CD14-positive monocyte (primary cell): Measurements from ENCODE around the gene ZNF436. TPM values are rescaled to one million over a fixed set of nuclear protein-coding genes. Genes with fewer than 3 reads are reported as not detected.

ENCODE experiments used
- DNase-seq, 3 donors: peaks; one replicate each; pipeline ENCODE4 v3.0.0-alpha.2; 2011 to 2022
- H2AFZ ChIP-seq: 2 replicates; pipeline ENCODE4 v1.6.0; 2012; ENCODE audit warnings: mild to moderate bottlenecking, low read depth, low read length, inconsistent platforms; ENCODE audit not compliant: insufficient read depth, poor library complexity, severe bottlenecking
- H3K27ac ChIP-seq, 2 donors: 1 replicate in 1 of 2; 2 replicates in 1 of 2; pipeline ENCODE4 v1.5.1; 2012 to 2013; ENCODE audit warnings: low read length in 2 of 2, control low read depth in 1 of 2, inconsistent platforms in 1 of 2, low read depth in 1 of 2, mild to moderate bottlenecking in 1 of 2
- H3K27me3 ChIP-seq, 2 donors: one replicate each; pipeline versions ENCODE4 v1.6.0 to v1.6.1; 2011 to 2013; ENCODE audit warnings: low read length in 2 of 2; ENCODE audit not compliant: control insufficient read depth in 2 of 2, insufficient read depth in 2 of 2
- H3K36me3 ChIP-seq, 2 donors: replicated peaks in 1 of 2; 1 replicate in 1 of 2; 2 replicates in 1 of 2; pipeline versions ENCODE4 v1.5.1 to v1.6.1; 2012 to 2013; ENCODE audit warnings: low read length in 2 of 2, control low read depth in 1 of 2, inconsistent platforms in 1 of 2, mild to moderate bottlenecking in 1 of 2; ENCODE audit not compliant: insufficient read depth in 2 of 2, control insufficient read depth in 1 of 2
- H3K4me1 ChIP-seq, 2 donors: 1 replicate in 1 of 2; 2 replicates in 1 of 2; pipeline versions ENCODE4 v1.5.1 to v1.6.1; 2012 to 2013; ENCODE audit warnings: low read length in 2 of 2, control low read depth in 1 of 2, inconsistent platforms in 1 of 2, mild to moderate bottlenecking in 1 of 2, moderate library complexity in 1 of 2; ENCODE audit not compliant: insufficient read depth in 2 of 2, control insufficient read depth in 1 of 2
- H3K4me2 ChIP-seq: replicated peaks from 2 replicates; pipeline ENCODE3; 2012; ENCODE audit warnings: low read length, moderate library complexity, mild to moderate bottlenecking; ENCODE audit not compliant: poor library complexity, severe bottlenecking; ENCODE audit errors: extremely low read depth
- H3K4me3 ChIP-seq, 3 experiments: fragments of 200-600 bp in 1 of 3; sonication (generic) in 1 of 3; replicated peaks in 1 of 3; 1 replicate in 2 of 3; 2 replicates in 1 of 3; pipeline ENCODE4 v1.5.1; 2011 to 2013; ENCODE audit warnings: low read length in 3 of 3, mild to moderate bottlenecking in 3 of 3, control low read depth in 2 of 3, low read depth in 2 of 3, inconsistent platforms in 1 of 3, moderate library complexity in 1 of 3
- H3K79me2 ChIP-seq: 2 replicates; pipeline ENCODE4 v1.6.0; 2012; ENCODE audit warnings: mild to moderate bottlenecking, control low read depth, inconsistent platforms, low read length, moderate library complexity; ENCODE audit not compliant: insufficient read depth
- H3K9ac ChIP-seq: 2 replicates; pipeline ENCODE4 v1.6.0; 2017; ENCODE audit warnings: low read length, mild to moderate bottlenecking; ENCODE audit not compliant: insufficient read depth, poor library complexity, severe bottlenecking
- H3K9me3 ChIP-seq, 2 donors: replicated peaks in 1 of 2; 1 replicate in 1 of 2; 2 replicates in 1 of 2; pipeline versions ENCODE4 v1.5.1 to v1.6.1; 2012 to 2013; ENCODE audit warnings: low read length in 2 of 2, control low read depth in 1 of 2; ENCODE audit not compliant: control insufficient read depth in 1 of 2, insufficient read depth in 1 of 2
- H4K20me1 ChIP-seq: 2 replicates; pipeline ENCODE4 v1.6.0; 2012; ENCODE audit warnings: mild to moderate bottlenecking, low read length, control low read depth, moderate library complexity; ENCODE audit not compliant: insufficient read depth
- H3K27ac Mint-ChIP-seq, 7 donors: one replicate each; pipeline ENCODE4 v1.8.0; 2020; ENCODE audit warnings: mild to moderate bottlenecking in 7 of 7, mixed read lengths in 7 of 7, moderate library complexity in 6 of 7, inconsistent platforms in 2 of 7
- H3K27me3 Mint-ChIP-seq, 3 donors: one replicate each; pipeline ENCODE4 v1.8.0; 2021 to 2022; ENCODE audit warnings: low read depth in 3 of 3, mild to moderate bottlenecking in 3 of 3, mixed read lengths in 3 of 3, moderate library complexity in 3 of 3, inconsistent platforms in 1 of 3
- H3K36me3 Mint-ChIP-seq, 2 donors: one replicate each; pipeline ENCODE4 v1.8.0; 2020; ENCODE audit warnings: mixed read lengths in 2 of 2, inconsistent platforms in 1 of 2, mild to moderate bottlenecking in 1 of 2
- H3K4me1 Mint-ChIP-seq: one replicate; pipeline ENCODE4 v1.8.0; 2020; ENCODE audit warnings: mild to moderate bottlenecking, mixed read lengths
- H3K4me3 Mint-ChIP-seq, 2 donors: one replicate each; pipeline ENCODE4 v1.8.0; 2020; ENCODE audit warnings: mild to moderate bottlenecking in 2 of 2, mixed read lengths in 2 of 2, moderate library complexity in 1 of 2
- H3K9me3 Mint-ChIP-seq, 7 donors: one replicate each; pipeline ENCODE4 v1.8.0; 2020 to 2022; ENCODE audit warnings: mixed read lengths in 7 of 7, mild to moderate bottlenecking in 6 of 7, moderate library complexity in 6 of 7, inconsistent platforms in 2 of 7
- WGBS: methylation state at CpG from one replicate; pipeline ENCODE4 v1.1.5; 2013; ENCODE audit warnings: missing lambda C conversion rate; ENCODE audit not compliant: insufficient coverage; 5-methylcytosine and 5-hydroxymethylcytosine counted together
- intact Hi-C, 2 donors: fragments of 100-400 bp; cut with micrococcal nuclease; formaldehyde crosslinking; loops; one replicate each; pipeline versions ENCODE4 v1.15.0 to v1.15.1; 2023
- polyA plus RNA-seq, 3 donors: library from polyadenylated mRNA; depleted of rRNA in 1 of 3; unstranded in 2 of 3; stranded (reverse) in 1 of 3; fragments of 300-500 nt in 2 of 3; fragments of >200 nt in 1 of 3; fragmentation: Illumina TruSeq in 2 of 3; gene quantifications; 1 replicate in 2 of 3; 2 replicates in 1 of 3; pipeline ENCODE4 v1.2.3, GENCODE V29; 2012 to 2021
- TF ChIP-seq, protein P1 (sequence below): fragments of 200-600 bp; IDR thresholded peaks from one replicate; pipeline ENCODE4 v1.8.0; 2022; ENCODE audit warnings: antibody characterized with exemption, mild to moderate bottlenecking

Gene ZNF436
- polyA plus RNA-seq, 3 donors, result 1.4 to 2.4 (median 2.0) TPM

- H3K4me3 ChIP-seq, result no peak overlapping the region
- H3K9ac ChIP-seq, result no peak overlapping the region
- Mint-ChIP-seq H3K9me3 (no peaks in the 10 kb centered on the region), H3K27ac (peak overlapping the region in 1 of 7 donors; percentile 30), H3K4me1 (peaks cover 2% of the 10 kb centered on the region), H3K27me3 (peaks cover 0 to 2% (median 0%) of the 10 kb centered on the region in 3 donors), H3K4me3 (no peak overlapping the region), H3K36me3 (peaks cover 61 to 95% of the 10 kb centered on the region in 2 donors)
- H4K20me1 ChIP-seq, result peaks cover 63% of the 10 kb centered on the region
- no peaks in the 10 kb centered on the region for H3K9me3 ChIP-seq
- H3K27me3 ChIP-seq, result no peaks in the 10 kb centered on the region
- no peak for DNase-seq
- no peak overlapping the region for H3K27ac ChIP-seq
- no peaks in the 10 kb centered on the region for H3K4me1 ChIP-seq
- peaks cover 69 to 91% of the 10 kb centered on the region in 2 donors for H3K36me3 ChIP-seq
- no peak overlapping the region for H2AFZ ChIP-seq
- peaks cover 73% of the 10 kb centered on the region for H3K79me2 ChIP-seq
- 97% methylated on average over 6 of the region's 8 CpGs for WGBS
- H3K4me2 ChIP-seq, result no peak overlapping the region
- TF ChIP-seq, protein P1, sequence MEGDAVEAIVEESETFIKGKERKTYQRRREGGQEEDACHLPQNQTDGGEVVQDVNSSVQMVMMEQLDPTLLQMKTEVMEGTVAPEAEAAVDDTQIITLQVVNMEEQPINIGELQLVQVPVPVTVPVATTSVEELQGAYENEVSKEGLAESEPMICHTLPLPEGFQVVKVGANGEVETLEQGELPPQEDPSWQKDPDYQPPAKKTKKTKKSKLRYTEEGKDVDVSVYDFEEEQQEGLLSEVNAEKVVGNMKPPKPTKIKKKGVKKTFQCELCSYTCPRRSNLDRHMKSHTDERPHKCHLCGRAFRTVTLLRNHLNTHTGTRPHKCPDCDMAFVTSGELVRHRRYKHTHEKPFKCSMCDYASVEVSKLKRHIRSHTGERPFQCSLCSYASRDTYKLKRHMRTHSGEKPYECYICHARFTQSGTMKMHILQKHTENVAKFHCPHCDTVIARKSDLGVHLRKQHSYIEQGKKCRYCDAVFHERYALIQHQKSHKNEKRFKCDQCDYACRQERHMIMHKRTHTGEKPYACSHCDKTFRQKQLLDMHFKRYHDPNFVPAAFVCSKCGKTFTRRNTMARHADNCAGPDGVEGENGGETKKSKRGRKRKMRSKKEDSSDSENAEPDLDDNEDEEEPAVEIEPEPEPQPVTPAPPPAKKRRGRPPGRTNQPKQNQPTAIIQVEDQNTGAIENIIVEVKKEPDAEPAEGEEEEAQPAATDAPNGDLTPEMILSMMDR, result no peak
- intact Hi-C loops, result no loop called here
These were observed 37.9 kb downstream of the ZNF436 start for GRCh38 chr1:23331713-23332112.

GRCh38 chr1:23330846-23331245, 38.8 kb downstream of the ZNF436 start:
- no peaks in the 10 kb centered on the region for H3K9me3 Mint-ChIP-seq
- H3K4me3 Mint-ChIP-seq, result no peak overlapping the region
- Histone ChIP-seq H3K9me3 (no peaks in the 10 kb centered on the region), H4K20me1 (peaks cover 71% of the 10 kb centered on the region), H3K9ac (no peak overlapping the region), H2AFZ (no peak overlapping the region), H3K79me2 (peaks cover 79% of the 10 kb centered on the region), H3K4me3 (no peak overlapping the region), H3K27ac (no peak overlapping the region), H3K4me2 (no peak overlapping the region), H3K4me1 (no peaks in the 10 kb centered on the region), H3K36me3 (peaks cover 74 to 96% of the 10 kb centered on the region in 2 donors), H3K27me3 (no peaks in the 10 kb centered on the region)
- intact Hi-C loops, result no loop called here
- peaks cover 2% of the 10 kb centered on the region for H3K4me1 Mint-ChIP-seq
- peaks cover 0 to 2% (median 0%) of the 10 kb centered on the region in 3 donors for H3K27me3 Mint-ChIP-seq
- H3K27ac Mint-ChIP-seq, result peak overlapping the region in 1 of 7 donors; percentile 4
- peaks cover 67 to 95% of the 10 kb centered on the region in 2 donors for H3K36me3 Mint-ChIP-seq
- TF ChIP-seq, protein P1, result no peak
- no peak for DNase-seq
- 100% methylated on average over 1 of the region's 1 CpG for WGBS
